ENCODE results near the gene ERC2.

GRCh38 chr3:55807210-55807609 lies 661.1 kb downstream of the ERC2 start:
- TF ChIP-seq CTCF (conservative IDR thresholded peaks at IDR 0.05; ENCODE audit: low read length) (no peak), EZH2phosphoT487 (IDR thresholded peaks at IDR 0.05; ENCODE audit: borderline replicate concordance, low read depth, low read length) (no peak)

Measured in OCI-LY7 (cell line).